ENCODE results near the gene POLA1.

DNA sequence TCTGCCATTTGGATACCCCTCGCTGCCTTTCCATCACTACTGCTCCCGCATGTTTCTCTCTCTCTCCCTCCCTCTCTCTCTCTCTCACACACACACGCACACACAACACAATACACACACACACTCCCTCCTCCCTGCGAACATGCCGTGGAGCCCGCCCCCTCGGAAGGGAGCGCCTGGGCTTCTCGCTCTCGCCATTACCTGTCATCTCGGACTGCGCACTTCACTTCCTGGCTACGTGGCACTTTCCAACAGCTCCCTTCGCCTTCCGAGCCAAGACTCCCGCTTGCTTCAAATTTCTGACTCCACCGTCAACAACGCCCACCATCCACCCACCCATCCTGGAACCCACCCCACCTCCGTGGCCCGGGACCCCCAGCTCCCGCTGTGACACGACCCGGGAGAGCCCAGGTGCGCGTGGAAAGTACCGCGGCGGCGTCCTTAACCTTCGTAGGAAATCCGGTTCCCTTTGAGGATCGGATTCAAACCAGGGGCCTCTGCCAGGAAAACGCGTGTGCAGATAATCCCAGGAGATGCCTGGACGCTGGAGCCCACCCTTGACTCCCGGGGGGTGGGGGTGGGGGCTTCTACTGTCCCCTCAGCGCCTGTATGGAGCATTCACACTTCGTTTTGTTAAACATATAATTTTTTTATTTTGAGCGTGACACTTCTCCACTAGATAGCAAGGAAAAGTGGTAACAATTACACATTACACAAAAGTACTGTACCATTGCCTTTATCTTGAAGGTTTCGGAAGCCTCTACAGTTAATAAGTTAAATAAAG, 309.5 kb downstream of the POLA1 start:
- TF ChIP-seq, protein P1, sequence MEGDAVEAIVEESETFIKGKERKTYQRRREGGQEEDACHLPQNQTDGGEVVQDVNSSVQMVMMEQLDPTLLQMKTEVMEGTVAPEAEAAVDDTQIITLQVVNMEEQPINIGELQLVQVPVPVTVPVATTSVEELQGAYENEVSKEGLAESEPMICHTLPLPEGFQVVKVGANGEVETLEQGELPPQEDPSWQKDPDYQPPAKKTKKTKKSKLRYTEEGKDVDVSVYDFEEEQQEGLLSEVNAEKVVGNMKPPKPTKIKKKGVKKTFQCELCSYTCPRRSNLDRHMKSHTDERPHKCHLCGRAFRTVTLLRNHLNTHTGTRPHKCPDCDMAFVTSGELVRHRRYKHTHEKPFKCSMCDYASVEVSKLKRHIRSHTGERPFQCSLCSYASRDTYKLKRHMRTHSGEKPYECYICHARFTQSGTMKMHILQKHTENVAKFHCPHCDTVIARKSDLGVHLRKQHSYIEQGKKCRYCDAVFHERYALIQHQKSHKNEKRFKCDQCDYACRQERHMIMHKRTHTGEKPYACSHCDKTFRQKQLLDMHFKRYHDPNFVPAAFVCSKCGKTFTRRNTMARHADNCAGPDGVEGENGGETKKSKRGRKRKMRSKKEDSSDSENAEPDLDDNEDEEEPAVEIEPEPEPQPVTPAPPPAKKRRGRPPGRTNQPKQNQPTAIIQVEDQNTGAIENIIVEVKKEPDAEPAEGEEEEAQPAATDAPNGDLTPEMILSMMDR (IDR thresholded peaks at IDR 0.05): no peak
- no peak for TF ChIP-seq POLR2A (IDR thresholded peaks at IDR 0.05; ENCODE audit: low read depth)
- TF ChIP-seq EP300 (IDR thresholded peaks at IDR 0.05): no peak
